ENCODE results near the gene MIA2.
"Not testable (repeated sequence)": the region's sequence is repeated elsewhere in the genome, so short reads cannot be mapped to it uniquely, and the experiment has no call there.

Gene MIA2

GRCh38 chr14:39268393-39268792 lies 34.7 kb downstream of the MIA2 start:
- no peak for DNase-seq (ENCODE audit: low read depth)

DNA sequence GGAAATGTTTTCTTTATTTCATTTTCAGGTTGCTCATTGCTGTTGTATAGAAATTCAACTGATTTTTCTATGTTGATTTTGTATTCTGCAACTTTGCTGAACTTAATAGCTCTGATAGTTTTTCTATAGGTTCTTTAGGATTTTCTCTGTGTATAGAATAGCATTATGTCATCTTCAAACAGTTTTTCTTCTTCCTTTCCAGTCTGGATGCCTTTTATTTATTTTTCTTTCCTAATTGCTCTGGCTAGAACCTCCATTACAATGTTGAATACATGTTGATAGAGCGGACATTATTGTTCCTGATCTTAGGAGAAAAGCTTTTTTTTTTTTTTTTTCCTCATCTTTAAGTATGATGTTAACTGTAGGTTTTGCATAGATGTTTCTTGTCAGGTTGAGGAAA lies 39.2 kb downstream of the MIA2 start:
- no peak for DNase-seq (ENCODE audit: low read depth)

DNA sequence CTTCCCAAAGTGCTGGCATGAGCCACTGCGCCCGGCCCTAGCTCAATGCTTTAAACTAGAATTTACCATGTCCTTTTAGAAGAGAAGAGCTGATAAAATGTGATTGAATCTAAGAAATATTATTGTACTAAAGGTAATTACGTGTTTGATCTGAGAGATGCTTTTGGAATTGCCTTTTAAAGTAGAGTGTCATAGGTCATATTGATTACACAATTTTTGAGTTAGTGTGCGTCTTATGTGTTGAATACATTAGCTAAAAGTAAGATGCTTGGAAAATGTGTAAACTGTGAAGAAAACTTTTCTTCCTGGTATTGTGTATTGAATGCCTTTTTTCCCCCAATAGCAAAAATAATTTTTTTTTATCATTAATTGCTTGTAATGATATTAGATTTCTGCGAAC lies 41.7 kb downstream of the MIA2 start:
- DNase-seq (ENCODE audit: low read depth): no peak

GRCh38 chr14:39276005-39276404 lies 42.3 kb downstream of the MIA2 start:
- DNase-seq (ENCODE audit: low read depth): no peak

- DNase-seq (ENCODE audit: low read depth): no peak
Observed at GRCh38 chr14:39276579-39277114, 42.9 kb downstream of the MIA2 start.

DNA sequence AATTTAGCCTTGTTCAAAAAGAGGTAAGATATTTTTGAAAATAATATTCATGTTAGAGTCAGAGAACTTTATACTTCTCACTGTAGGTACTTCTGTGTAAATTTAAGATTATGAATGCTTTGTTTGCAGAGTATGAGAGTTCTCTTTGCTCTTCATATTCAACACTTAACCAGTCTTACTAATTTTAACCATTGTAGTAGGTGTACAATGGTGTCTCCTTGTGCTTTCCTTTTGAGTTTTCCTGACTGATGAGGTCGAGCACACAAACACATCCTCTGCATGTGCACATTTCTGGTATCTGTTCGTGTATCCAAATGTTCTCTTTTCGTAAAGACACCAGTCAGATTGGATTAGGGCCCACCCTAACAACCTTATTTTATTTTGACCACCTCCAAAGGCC lies 45.8 kb downstream of the MIA2 start:
- DNase-seq (ENCODE audit: low read depth): no peak

- DNase-seq (ENCODE audit: low read depth): not testable (repeated sequence)
Observed at GRCh38 chr14:39280678-39281077, 47.0 kb downstream of the MIA2 start.

GRCh38 chr14:39289523-39289922 lies 55.8 kb downstream of the MIA2 start:
- no peak for DNase-seq (ENCODE audit: low read depth)

- no peak for DNase-seq (ENCODE audit: low read depth)
Observed at GRCh38 chr14:39291701-39292100, 58.0 kb downstream of the MIA2 start.

- DNase-seq (ENCODE audit: low read depth): no peak
Observed at GRCh38 chr14:39293629-39294028, 59.9 kb downstream of the MIA2 start.

DNA sequence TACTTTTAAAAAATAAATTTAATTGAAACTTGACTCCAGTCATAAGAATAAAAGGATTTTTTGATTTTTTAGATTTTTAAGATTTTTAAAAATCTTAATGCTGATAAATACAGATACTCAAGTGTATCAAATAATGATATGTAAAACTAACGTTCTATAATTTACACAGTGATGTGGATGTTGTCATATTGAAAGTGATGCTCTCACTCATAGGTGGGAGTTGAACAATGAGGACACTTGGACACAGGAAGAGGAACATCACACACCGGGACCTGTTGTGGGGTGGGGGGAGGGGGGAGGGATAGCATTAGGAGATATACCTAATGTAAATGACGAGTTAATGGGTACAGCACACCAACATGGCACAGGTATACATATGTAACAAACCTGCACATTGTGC lies 66.7 kb downstream of the MIA2 start:
- not testable (repeated sequence) for DNase-seq (ENCODE audit: low read depth)

GRCh38 chr14:39302124-39302810 lies 68.6 kb downstream of the MIA2 start:
- no peak for DNase-seq (ENCODE audit: low read depth)

GRCh38 chr14:39303115-39303514 lies 69.4 kb downstream of the MIA2 start:
- DNase-seq (ENCODE audit: low read depth): no peak

- no peak for DNase-seq (ENCODE audit: low read depth)
Observed at GRCh38 chr14:39307815-39308214, 74.1 kb downstream of the MIA2 start.

DNA sequence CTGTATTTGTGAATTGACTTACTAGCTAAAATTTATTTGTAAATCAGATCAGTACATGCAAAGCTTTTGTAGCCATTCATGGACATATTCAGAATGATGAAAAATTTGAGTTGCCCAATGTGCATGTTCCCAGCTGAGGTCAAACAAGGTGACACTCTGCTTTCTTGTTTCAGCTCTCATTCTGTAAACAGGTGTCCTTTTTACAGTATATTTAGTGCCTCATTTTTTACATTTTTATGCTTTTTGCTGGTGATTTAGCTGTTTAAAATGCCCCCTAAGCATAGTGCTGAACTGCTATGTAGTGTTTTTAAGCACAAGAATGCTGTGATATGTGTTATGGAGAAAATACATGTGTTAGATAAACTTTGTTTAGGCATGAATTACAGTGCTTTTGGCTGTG lies 76.3 kb downstream of the MIA2 start:
- no peak for DNase-seq (ENCODE audit: low read depth)

GRCh38 chr14:39315859-39316444 lies 82.2 kb downstream of the MIA2 start:
- no peak for DNase-seq (ENCODE audit: low read depth)

DNA sequence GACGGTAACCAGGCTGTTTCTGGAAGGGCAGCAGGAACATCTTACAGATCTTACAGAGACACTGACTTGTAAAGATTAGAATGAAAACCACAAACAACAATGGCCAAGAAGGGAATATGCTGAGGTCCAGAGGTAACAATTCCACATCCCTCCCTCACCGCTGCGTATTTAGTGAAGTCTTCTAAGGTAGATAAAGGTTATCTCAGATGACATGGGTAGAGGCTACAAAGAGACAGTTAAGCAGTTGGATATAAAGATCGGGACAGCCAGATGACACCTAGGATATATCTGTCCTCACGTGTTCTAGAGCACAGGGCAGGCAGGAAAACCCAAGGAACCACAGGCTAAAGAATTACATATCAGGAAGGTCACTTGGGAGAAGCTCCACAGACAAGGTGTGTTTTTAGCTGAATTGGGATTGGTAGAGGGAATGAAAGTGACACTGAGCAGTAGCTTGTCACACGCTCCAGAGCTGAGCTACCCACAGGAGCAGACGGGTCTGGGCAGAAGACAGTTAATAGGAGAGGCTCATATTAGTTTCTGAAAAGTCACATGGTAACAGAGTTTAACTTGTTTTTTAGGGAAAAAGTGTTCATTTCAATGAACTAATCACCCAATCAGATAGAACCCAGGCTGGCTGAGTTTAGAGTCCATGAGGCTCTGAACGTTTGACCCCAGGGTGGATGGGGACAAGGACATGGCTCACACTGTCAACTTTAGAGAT lies 83.3 kb downstream of the MIA2 start:
- DNase-seq (ENCODE audit: low read depth): no peak

DNA sequence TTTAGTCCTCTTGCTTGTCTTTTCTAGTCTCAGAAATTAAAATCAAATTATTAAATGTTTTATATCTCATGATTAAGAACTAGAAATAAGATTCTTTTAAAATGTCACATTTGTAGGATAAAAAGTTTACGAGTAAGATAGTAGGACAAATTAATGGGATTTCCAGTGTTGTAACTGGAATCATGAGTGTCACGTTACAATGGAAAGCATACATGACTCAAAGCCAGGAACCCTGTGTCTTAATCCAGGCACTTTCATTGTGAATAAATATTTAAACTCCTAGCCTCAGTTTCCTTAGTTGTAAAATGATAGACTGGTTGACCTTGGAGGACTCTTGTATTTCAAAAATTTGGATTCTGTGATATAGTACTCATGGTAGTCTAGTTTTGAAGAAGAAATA lies 84.9 kb downstream of the MIA2 start:
- DNase-seq (ENCODE audit: low read depth): no peak

DNA sequence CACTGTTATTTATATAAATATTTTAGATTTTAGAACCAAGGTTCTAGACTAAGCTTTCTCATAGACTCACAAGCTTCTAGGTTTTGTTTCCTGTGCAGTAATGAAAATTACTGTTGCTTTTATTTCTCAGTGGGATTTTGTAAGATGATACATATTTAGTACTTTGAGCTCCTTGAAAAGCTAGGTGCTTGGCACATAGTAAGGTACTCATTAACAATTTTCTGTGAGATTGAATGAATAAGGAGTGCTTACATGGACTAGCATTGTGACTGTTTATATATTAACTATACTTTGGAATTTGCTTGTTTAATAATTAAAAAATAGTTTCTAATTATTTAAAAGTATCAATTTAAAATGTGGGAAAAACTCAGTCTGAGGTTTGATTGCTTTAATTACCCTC lies 85.7 kb downstream of the MIA2 start:
- DNase-seq (ENCODE audit: low read depth): no peak

- no peak for DNase-seq (ENCODE audit: low read depth)
Observed at GRCh38 chr14:39320318-39320717, 86.6 kb downstream of the MIA2 start.

DNA sequence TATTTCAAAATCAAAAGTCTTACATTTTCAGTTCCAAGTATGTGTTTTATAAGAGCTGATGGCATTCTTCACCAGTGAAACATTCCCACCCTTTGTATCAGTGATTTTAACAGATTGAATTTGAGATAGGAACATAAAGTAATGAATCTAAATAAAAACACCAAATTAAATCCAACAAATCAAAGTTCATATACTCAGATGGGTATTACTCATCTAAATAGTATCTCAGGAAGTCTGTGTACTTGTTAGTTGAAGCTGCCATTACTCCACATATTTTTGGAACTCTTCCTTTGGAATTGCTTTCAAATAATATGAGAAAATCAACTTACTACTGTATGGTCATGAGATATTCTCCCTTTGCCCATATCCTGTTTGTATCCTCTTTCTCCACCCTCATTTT lies 89.1 kb downstream of the MIA2 start:
- DNase-seq (ENCODE audit: low read depth): no peak

- no peak for DNase-seq (ENCODE audit: low read depth)
Observed at GRCh38 chr14:39324097-39324496, 90.4 kb downstream of the MIA2 start.

GRCh38 chr14:39339003-39339402 lies 105.3 kb downstream of the MIA2 start:
- no peak for DNase-seq (ENCODE audit: low read depth)
